Hippocampal formation (tissue), 2 donors: ENCODE results near the gene LY6G5B.

Experiments used
- DNase-seq, 2 donors: peaks; one replicate each; lab custom pipeline; 2025; lab: John Stamatoyannopoulos, UW

LY6G5B gene

DNA sequence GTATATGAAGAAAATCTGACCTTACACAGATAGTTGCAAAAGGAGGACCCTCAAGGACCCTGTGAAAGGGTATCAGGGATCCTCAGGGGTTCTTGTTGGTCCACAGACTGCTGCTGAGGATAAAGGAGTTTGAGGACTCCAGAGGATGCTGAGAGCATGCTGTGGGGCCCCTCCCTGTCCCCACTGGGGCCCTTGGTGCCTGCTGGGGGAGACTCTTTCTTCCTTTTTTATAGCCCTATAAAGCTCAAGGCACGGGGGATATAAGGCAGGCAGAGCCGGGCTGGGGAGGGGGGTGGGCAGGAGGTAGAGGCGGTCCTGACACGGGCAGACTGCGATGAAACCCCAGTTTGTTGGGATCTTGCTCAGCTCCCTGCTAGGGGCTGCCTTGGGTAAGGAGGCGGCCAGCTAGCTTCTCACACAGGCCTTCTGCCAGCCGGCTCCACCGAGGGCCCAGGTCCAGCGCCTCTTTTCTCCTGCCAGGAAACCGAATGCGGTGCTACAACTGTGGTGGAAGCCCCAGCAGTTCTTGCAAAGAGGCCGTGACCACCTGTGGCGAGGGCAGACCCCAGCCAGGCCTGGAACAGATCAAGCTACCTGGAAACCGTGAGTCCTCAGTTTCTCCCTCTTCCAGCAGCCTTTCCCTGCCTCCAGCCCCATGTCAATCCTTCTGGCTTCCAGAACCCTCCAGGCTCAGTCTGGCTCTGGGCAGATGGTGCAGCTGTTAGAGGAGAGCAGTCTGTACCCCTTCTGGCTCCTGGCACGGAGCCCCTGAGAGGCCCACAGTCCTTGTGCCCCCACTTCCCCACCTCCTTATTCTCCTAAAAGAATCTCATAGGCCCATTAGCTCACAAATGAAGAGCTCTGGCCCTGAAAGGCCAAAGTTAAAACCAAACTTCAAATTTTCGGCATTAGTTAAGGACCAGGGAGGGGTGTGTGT, 45.5 kb downstream of the LY6G5B start, which contains the start of gene LY6G6D:
Gene LY6G6D, plus strand, starts transcription at position 327 of the 937 bp plus-strand sequence. Its CDS starts 8 bp downstream, at position 335.
- DNase-seq, result no peak

GRCh38 chr6:31717499-31718222, 47.9 kb downstream of the LY6G5B start:
- no peak for DNase-seq

DNA sequence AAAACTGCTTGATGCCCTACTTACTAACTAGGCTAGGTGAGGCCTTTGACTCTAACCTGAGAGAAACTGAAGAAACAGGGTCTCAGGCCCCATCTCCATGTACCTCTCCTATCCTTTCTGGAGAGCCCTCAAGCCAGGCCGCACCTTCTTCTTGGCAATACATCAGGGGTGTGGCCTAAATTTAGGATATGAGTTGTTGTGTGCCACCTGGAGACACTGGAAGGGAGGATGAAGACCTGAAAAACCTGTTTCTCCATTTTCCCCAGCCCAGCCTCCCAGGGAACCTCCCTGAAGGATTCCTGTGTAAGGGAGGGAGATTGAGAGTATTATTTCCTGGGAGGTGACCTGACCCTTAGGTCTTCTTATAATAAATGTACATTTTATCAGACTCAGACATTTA, 48.5 kb downstream of the LY6G5B start:
- DNase-seq, result no peak

DNA sequence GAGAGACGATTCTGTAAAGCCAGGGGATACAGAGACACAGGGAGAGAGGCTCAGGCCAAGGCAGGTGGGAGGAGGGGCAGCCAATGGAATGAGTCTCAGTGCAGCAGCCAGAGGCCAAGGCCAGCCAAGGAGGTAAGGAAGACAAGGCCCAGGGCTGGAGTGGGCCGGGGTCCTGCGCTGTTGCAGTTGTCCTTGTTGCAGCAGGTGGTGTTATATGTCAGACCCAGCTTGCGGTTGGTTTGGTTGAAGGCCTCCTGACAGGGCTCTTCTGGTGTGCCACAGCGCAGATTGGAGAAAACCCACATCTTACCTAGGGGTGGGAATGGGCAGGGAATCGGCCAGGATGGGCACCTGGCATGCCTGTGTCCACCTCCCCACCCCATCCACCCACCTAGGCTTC, 49.2 kb downstream of the LY6G5B start:
- no peak for DNase-seq

- DNase-seq, result no peak
Measured at GRCh38 chr6:31720196-31720770, 50.5 kb downstream of the LY6G5B start.

DNA sequence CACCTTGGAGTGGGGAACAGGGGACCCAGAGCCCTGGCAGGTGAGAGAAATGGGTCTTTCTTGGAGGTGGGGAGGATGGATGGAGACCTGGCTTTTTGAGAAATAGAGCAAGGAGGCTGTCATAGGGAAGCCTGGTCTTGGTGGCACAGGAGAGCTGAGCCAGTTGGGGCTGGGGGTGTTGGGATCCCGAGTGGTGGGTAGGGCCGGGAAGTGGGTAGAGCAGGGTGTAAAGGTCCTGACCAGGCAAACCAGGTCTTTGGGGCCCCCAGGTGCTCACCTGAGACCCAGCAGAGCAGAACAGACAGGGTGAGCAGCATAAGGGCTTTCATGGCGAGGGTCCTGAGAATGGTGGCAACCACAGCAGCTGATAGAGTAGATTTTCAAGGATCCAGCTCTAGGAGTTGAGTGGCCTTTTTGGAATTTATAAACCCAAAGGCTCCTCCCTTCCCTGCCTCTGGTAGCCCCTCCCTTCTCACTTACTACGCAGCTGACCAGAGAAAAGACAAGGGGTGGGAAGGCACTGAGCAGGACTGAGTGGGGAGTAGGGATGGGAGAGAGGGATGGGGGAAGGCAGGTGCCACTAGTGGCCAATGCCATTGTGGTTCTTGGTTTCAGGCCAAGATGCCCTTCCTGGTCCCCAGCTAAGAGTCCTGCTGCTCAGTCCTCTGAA, 51.7 kb downstream of the LY6G5B start, which contains the start of gene LY6G6C:
Gene LY6G6C, minus strand, starts transcription at position 396 of the 670 bp plus-strand sequence. Its CDS starts 67 bp downstream, at position 329.
- no peak for DNase-seq

DNA sequence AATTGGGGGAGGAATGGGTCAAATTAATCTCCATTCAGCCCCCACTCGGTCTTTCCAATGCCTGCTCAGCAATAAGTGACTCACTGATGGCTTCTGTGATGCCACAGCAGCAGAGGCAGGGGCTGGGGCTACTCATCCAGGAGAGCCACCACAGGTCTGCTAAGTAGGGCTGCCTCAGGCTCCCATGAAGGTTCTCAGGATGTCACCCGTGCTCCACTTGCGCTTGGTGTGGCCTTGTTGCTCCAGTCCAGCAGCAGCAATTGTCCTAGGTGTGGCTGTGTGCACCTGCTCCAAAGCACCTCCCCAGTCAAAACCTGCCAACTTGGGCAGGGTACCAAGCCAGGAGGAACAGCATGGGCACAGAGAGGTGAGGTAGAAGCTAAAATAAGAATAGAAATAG, 52.4 kb downstream of the LY6G5B start:
- DNase-seq, result no peak
